Measurements from ENCODE around the gene LOXL3. TPM values are rescaled to one million over a fixed set of nuclear protein-coding genes. Genes with fewer than 3 reads are reported as not detected.

The LOXL3 gene
- total RNA-seq, 1 experiment from 2014 or later: 5.8 TPM

GRCh38 chr2:74540291-74540690 lies 13.5 kb downstream of the LOXL3 start:
- Histone ChIP-seq H3K4me3 (ENCODE audit: low read length) (no peak overlapping the region), H3K36me3 (ENCODE audit: low read depth, low read length) (no peaks in the 10 kb centered on the region), H3K9ac (ENCODE audit: low read length) (no peak overlapping the region), H3K27me3 (ENCODE audit: low read length) (no peaks in the 10 kb centered on the region), H3K4me1 (ENCODE audit: insufficient read depth, low read length) (no peaks in the 10 kb centered on the region), H3K4me2 (ENCODE audit: low read length) (no peak overlapping the region), H4K20me1 (ENCODE audit: low read length) (no peaks in the 10 kb centered on the region), H3K9me3 (ENCODE audit: low read length) (no peaks in the 10 kb centered on the region), H3K27ac (ENCODE audit: low read length) (no peak overlapping the region), H3K79me2 (ENCODE audit: low read length) (no peaks in the 10 kb centered on the region), H3F3A (ENCODE audit: low read length, unreplicated experiment) (no peaks in the 10 kb centered on the region), H2AFZ (ENCODE audit: low read length) (no peak overlapping the region), H3K9me2 (replicated peaks; ENCODE audit: low read length) (no peaks in the 10 kb centered on the region)
- DNase-seq: no peak
- no peak for ATAC-seq
- no TSS peak for BruUV-seq (replicated peaks)
- TF ChIP-seq EZH2phosphoT487 (IDR thresholded peaks at IDR 0.05; ENCODE audit: borderline replicate concordance, low read length): no peak
- no peak for TF ChIP-seq EZH2 (IDR thresholded peaks at IDR 0.05; ENCODE audit: low read length, unreplicated experiment)
- TF ChIP-seq CTCF (conservative IDR thresholded peaks at IDR 0.05; ENCODE audit: low read depth, low read length): no peak
- intact Hi-C loops (cut with micrococcal nuclease): no loop called here
- ChIA-PET POLR2A (ENCODE audit: unreplicated experiment) (no interaction called here), CTCF (no interaction called here)

GRCh38 chr2:74538881-74539339 lies 14.8 kb downstream of the LOXL3 start:
- no peak overlapping the region for H3K27ac ChIP-seq (ENCODE audit: low read length)
- no peaks in the 10 kb centered on the region for H3K9me3 ChIP-seq (ENCODE audit: low read length)
- intact Hi-C loops (cut with micrococcal nuclease): no loop called here
- ATAC-seq (no peak), DNase-seq (no peak)
- no peaks in the 10 kb centered on the region for H3K79me2 ChIP-seq (ENCODE audit: low read length)
- ChIA-PET POLR2A (ENCODE audit: unreplicated experiment) (no interaction called here), CTCF (no interaction called here)
- no peaks in the 10 kb centered on the region for H3K4me1 ChIP-seq (ENCODE audit: insufficient read depth, low read length)
- no peaks in the 10 kb centered on the region for H3K27me3 ChIP-seq (ENCODE audit: low read length)
- no peaks in the 10 kb centered on the region for H3F3A ChIP-seq (ENCODE audit: low read length, unreplicated experiment)
- no peak overlapping the region for H2AFZ ChIP-seq (ENCODE audit: low read length)
- no peak overlapping the region for H3K9ac ChIP-seq (ENCODE audit: low read length)
- H3K4me2 ChIP-seq (ENCODE audit: low read length): no peak overlapping the region
- H3K4me3 ChIP-seq (ENCODE audit: low read length): no peak overlapping the region
- H4K20me1 ChIP-seq (ENCODE audit: low read length): no peaks in the 10 kb centered on the region
- no peak for TF ChIP-seq EZH2 (IDR thresholded peaks at IDR 0.05; ENCODE audit: low read length, unreplicated experiment)
- TF ChIP-seq CTCF (conservative IDR thresholded peaks at IDR 0.05; ENCODE audit: low read depth, low read length): no peak
- TF ChIP-seq EZH2phosphoT487 (IDR thresholded peaks at IDR 0.05; ENCODE audit: borderline replicate concordance, low read length): no peak
- no TSS peak for BruUV-seq (replicated peaks)
- H3K9me2 ChIP-seq (replicated peaks; ENCODE audit: low read length): no peaks in the 10 kb centered on the region
- H3K36me3 ChIP-seq (ENCODE audit: low read depth, low read length): no peaks in the 10 kb centered on the region

- CTCF ChIA-PET: no interaction called here
- ATAC-seq (no peak; the same call in 1 of the 2 replicates), DNase-seq (no peak)
- H4K20me1 ChIP-seq (ENCODE audit: low read length): no peaks in the 10 kb centered on the region
- H3F3A ChIP-seq (ENCODE audit: low read length, unreplicated experiment): no peaks in the 10 kb centered on the region
- no peak overlapping the region for H3K4me3 ChIP-seq (ENCODE audit: low read length)
- no TSS peak for BruUV-seq (replicated peaks)
- no peaks in the 10 kb centered on the region for H3K9me3 ChIP-seq (ENCODE audit: low read length)
- no peak overlapping the region for H3K9ac ChIP-seq (ENCODE audit: low read length)
- H3K27me3 ChIP-seq (ENCODE audit: low read length): no peaks in the 10 kb centered on the region
- H3K4me1 ChIP-seq (ENCODE audit: insufficient read depth, low read length): no peaks in the 10 kb centered on the region
- no peak overlapping the region for H3K4me2 ChIP-seq (ENCODE audit: low read length)
- POLR2A ChIA-PET (ENCODE audit: unreplicated experiment): no interaction called here
- H3K27ac ChIP-seq (ENCODE audit: low read length): no peak overlapping the region
- TF ChIP-seq CTCF (conservative IDR thresholded peaks at IDR 0.05; ENCODE audit: low read depth, low read length): no peak
- no peak for TF ChIP-seq EZH2phosphoT487 (IDR thresholded peaks at IDR 0.05; ENCODE audit: borderline replicate concordance, low read length)
- TF ChIP-seq EZH2 (IDR thresholded peaks at IDR 0.05; ENCODE audit: low read length, unreplicated experiment): no peak
- peaks cover 7% of the 10 kb centered on the region; the same call in 1 of the 2 replicates for H3K36me3 ChIP-seq (ENCODE audit: low read depth, low read length)
- intact Hi-C loops (cut with micrococcal nuclease): no loop called here
- no peak overlapping the region for H2AFZ ChIP-seq (ENCODE audit: low read length)
- H3K9me2 ChIP-seq (replicated peaks; ENCODE audit: low read length): no peaks in the 10 kb centered on the region
- H3K79me2 ChIP-seq (ENCODE audit: low read length): no peaks in the 10 kb centered on the region
Observed at GRCh38 chr2:74537140-74537539, 16.6 kb downstream of the LOXL3 start.

All from PC-3 (cell line).